ENCODE data around the gene MYO15B. TPM values are rescaled to one million over a fixed set of nuclear protein-coding genes. Genes with fewer than 3 reads are reported as not detected.

MYO15B gene
- total RNA-seq, 3 donors from 2014 or later: 591 to 1,071 (median 660) TPM

DNA sequence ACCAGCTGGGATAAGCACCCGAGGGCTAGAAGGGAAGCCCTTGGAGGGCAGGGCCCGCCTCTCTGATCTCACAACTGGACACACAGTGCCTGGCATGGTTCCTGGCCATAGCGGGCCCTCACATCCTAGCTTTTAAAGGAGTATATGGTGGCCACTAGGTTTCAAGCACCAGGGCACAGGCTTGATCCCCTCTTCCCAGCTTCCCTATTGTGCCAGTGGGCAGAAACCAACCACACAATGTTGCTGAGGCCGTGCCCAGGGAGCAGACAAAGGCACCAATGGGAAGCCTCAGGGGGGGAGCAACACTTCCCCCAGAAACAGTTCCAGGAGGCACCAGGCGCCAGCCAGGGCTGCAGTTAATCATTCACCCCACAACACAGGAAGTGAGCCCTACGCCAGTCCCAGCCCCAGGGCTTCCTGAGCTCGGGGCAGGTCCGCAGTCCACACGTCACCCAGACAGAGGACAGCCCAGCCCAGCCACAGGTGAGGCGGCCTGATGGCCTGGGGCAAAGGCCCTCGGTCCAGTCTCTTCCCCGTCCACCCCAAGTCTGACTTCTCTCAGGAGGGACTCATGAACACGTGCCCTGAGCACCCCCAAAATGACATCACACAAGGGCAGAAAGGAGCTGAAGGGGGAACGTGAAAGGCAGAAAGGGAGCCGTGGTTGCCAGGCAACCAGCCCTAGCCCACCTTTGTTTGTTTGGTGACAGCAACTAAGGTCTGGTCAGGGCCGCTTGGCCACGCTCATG lies 58.5 kb downstream of the MYO15B start:
- Histone ChIP-seq H3K9me3 (no peaks in the 10 kb centered on the region), H3K36me3 (ENCODE audit: low read depth) (peaks cover 4% of the 10 kb centered on the region), H3K4me3 (no peak overlapping the region), H3K4me1 (ENCODE audit: low read depth) (peaks cover 28% of the 10 kb centered on the region)
- peak; percentile 86 for ATAC-seq
- DNase-seq: peak; percentile 88 to 92 (median 89)
- intact Hi-C loops (cut with DNase I, micrococcal nuclease): no loop called here
- TF ChIP-seq, protein P1, sequence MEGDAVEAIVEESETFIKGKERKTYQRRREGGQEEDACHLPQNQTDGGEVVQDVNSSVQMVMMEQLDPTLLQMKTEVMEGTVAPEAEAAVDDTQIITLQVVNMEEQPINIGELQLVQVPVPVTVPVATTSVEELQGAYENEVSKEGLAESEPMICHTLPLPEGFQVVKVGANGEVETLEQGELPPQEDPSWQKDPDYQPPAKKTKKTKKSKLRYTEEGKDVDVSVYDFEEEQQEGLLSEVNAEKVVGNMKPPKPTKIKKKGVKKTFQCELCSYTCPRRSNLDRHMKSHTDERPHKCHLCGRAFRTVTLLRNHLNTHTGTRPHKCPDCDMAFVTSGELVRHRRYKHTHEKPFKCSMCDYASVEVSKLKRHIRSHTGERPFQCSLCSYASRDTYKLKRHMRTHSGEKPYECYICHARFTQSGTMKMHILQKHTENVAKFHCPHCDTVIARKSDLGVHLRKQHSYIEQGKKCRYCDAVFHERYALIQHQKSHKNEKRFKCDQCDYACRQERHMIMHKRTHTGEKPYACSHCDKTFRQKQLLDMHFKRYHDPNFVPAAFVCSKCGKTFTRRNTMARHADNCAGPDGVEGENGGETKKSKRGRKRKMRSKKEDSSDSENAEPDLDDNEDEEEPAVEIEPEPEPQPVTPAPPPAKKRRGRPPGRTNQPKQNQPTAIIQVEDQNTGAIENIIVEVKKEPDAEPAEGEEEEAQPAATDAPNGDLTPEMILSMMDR (IDR thresholded peaks at IDR 0.05): no peak

DNA sequence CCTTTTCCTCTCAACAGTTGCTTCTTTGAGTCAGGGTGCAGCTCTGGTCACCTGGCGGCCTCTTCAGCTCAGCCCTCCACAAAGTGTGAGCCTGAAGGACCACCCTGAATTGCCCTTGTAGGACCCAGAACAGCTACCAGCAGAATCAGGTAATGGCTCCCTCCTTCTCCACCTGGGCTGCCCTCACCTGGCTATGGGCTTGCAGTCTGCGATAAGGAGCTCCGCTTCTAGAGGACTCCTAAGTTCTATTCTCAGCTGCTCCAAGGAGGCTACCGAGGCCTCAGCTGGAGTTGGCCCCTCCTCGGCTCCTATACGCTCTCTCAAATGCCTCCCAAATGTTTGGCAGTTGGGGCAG lies 59.0 kb downstream of the MYO15B start:
- TF ChIP-seq, protein P1 (IDR thresholded peaks at IDR 0.05): no peak
- DNase-seq: peak in 1 of 3 donors; percentile 17
- intact Hi-C loops (cut with DNase I, micrococcal nuclease): no loop called here
- H3K4me1 ChIP-seq (ENCODE audit: low read depth): peaks cover 28% of the 10 kb centered on the region
- ATAC-seq: no peak
- no peak overlapping the region for H3K4me3 ChIP-seq
- peaks cover 4% of the 10 kb centered on the region for H3K36me3 ChIP-seq (ENCODE audit: low read depth)
- no peaks in the 10 kb centered on the region for H3K9me3 ChIP-seq

DNA sequence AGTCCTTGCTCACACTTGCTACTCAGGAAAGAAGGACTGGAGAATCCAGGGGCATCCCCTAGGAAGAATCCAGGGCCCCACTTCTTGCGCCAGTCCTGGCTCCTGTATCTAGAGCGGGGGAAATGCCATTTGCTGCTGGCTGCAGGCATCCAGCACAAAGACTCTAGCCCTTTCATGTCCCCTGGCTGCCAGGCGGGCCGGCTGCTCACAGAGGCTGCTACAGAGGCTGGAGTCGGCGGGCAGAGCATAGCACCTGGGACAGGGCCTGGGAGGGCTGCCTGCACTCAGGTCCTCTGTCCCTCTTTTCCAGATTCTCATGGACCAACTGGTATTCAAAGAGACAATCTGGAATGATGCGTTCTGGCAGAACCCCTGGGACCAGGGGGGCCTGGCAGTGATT lies 59.5 kb downstream of the MYO15B start:
- DNase-seq (peak in 1 of 3 donors; percentile 34), ATAC-seq (no peak)
- no peaks in the 10 kb centered on the region for H3K9me3 ChIP-seq
- H3K36me3 ChIP-seq (ENCODE audit: low read depth): peaks cover 4% of the 10 kb centered on the region
- peaks cover 28% of the 10 kb centered on the region for H3K4me1 ChIP-seq (ENCODE audit: low read depth)
- TF ChIP-seq, protein P1 (IDR thresholded peaks at IDR 0.05): no peak
- no peak overlapping the region for H3K4me3 ChIP-seq
- intact Hi-C loops (cut with DNase I, micrococcal nuclease): no loop called here

DNA sequence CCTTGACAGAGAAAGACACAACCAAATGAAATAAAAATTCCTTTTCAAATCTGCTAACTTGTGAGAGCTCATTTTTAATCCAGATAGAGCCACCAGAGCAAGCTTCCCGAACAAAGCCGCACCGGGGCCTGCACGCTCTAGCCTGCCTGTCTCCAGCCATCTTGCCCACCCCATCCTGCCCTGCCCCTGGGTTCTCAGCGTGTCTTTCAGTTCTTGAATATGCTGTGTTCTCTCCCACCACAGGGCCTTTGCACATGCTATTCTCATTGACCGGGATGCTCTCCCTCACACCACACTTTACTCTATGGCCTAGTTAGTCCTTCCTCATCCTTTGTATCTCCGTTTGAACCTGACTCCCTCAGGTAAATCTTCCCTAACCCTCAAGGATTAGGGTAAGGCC lies 60.3 kb downstream of the MYO15B start:
- peak in 1 of 3 donors; percentile 19 for DNase-seq
- ATAC-seq: no peak
- Histone ChIP-seq H3K9me3 (no peaks in the 10 kb centered on the region), H3K36me3 (ENCODE audit: low read depth) (peaks cover 4% of the 10 kb centered on the region), H3K4me1 (ENCODE audit: low read depth) (peaks cover 23% of the 10 kb centered on the region), H3K4me3 (no peak overlapping the region)
- TF ChIP-seq, protein P1 (IDR thresholded peaks at IDR 0.05): no peak
- intact Hi-C loops (cut with DNase I, micrococcal nuclease): no loop called here

DNA sequence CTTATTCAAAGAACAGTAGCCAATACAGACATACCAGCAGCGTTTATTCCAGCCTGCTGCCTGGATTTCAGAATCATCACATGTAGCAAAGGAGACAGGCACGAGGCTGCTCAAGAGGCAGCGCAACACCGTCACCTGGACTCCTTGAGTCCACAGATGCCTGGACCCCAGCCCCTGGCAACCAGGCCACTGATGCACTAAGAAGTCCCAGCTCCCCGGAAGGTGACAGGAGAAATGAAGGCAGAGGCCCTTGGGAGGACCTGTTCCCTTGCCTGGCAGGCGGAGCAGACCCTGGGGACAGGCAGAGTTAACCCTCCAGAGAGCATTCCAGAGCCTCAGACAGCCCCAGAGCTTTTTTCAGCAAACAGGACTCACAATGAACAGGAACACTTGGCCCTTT lies 62.1 kb downstream of the MYO15B start:
- DNase-seq: peak in 1 of 3 donors; percentile 46
- H3K9me3 ChIP-seq: no peaks in the 10 kb centered on the region
- peaks cover 4% of the 10 kb centered on the region for H3K36me3 ChIP-seq (ENCODE audit: low read depth)
- peaks cover 18% of the 10 kb centered on the region for H3K4me1 ChIP-seq (ENCODE audit: low read depth)
- TF ChIP-seq, protein P1 (IDR thresholded peaks at IDR 0.05): no peak
- intact Hi-C loops (cut with DNase I, micrococcal nuclease): no loop called here
- H3K4me3 ChIP-seq: no peak overlapping the region
- no peak for ATAC-seq
